Measurements from ENCODE around the gene RSF1. TPM values are rescaled to one million over a fixed set of nuclear protein-coding genes. Genes with fewer than 3 reads are reported as not detected.
A peak's percentile ranks its signal among the peaks of the same experiment; 100 is the strongest.

RSF1 gene
- total and polyA plus RNA-seq, 8 donors = 4.9 to 230 (median 74.4) TPM

- Histone ChIP-seq H3K4me3 (no peak overlapping the region), H3K27me3 (no peaks in the 10 kb centered on the region), H3K4me1 (no peaks in the 10 kb centered on the region), H3K36me3 (peaks cover 31 to 95% (median 94%) of the 10 kb centered on the region in 4 donors), H3K27ac (no peak overlapping the region), H3K9me3 (no peaks in the 10 kb centered on the region)
- WGBS, 5 donors = 79 to 93% (median 82%) methylated on average over 3 of the region's 3 CpGs
- intact Hi-C loops (cut with DNase I; ENCODE audit: low total_unique reads) = no loop called here
- DNase-seq = peak in 1 of 2 donors; percentile 77
- TF ChIP-seq POLR2A (IDR thresholded peaks at IDR 0.05) = no peak
- TF ChIP-seq CTCF (IDR thresholded peaks at IDR 0.05) = peak in 5 of 7 experiments; percentile 36 to 61 (median 46)
Measured at GRCh38 chr11:77619576-77620198, 200.8 kb downstream of the RSF1 start.

- H3K27ac ChIP-seq = no peak overlapping the region
- H3K36me3 ChIP-seq = peaks cover 17 to 95% (median 89%) of the 10 kb centered on the region in 4 donors
- TF ChIP-seq EP300 (IDR thresholded peaks at IDR 0.05) (no peak), POLR2AphosphoS5 (IDR thresholded peaks at IDR 0.05) (no peak), CTCF (IDR thresholded peaks at IDR 0.05) (no peak)
- H3K4me3 ChIP-seq = no peak overlapping the region
- H3K4me1 ChIP-seq = no peaks in the 10 kb centered on the region
- 83 to 89% (median 88%) methylated on average over 3 of the region's 3 CpGs for WGBS, 5 donors
- H3K27me3 ChIP-seq = no peaks in the 10 kb centered on the region
- no peak for DNase-seq
- no peaks in the 10 kb centered on the region for H3K9me3 ChIP-seq
- intact Hi-C loops (cut with DNase I; ENCODE audit: low total_unique reads) = no loop called here
Measured at GRCh38 chr11:77617892-77618291, 202.6 kb downstream of the RSF1 start.

- Histone ChIP-seq H3K9me3 (no peaks in the 10 kb centered on the region), H3K4me3 (no peak overlapping the region), H3K27ac (no peak overlapping the region), H3K27me3 (no peaks in the 10 kb centered on the region), H3K36me3 (peaks cover 9 to 98% (median 89%) of the 10 kb centered on the region in 4 donors), H3K4me1 (no peaks in the 10 kb centered on the region)
- TF ChIP-seq POLR2A (IDR thresholded peaks at IDR 0.05) (no peak), CTCF (IDR thresholded peaks at IDR 0.05) (no peak), EP300 (IDR thresholded peaks at IDR 0.05) (no peak), POLR2AphosphoS5 (IDR thresholded peaks at IDR 0.05) (no peak)
- intact Hi-C loops (cut with DNase I; ENCODE audit: low total_unique reads) = no loop called here
- DNase-seq = no peak
Measured at GRCh38 chr11:77611921-77612320, 208.6 kb downstream of the RSF1 start.

Small RNA genes lying within 50 kb of the gene (small RNA-seq; reads per million reads assigned to genes)
- gene RF00019 = 0 reads per million in 4 donors

Other genes with a start within 250 kb of the RSF1 start
- gene AQP11, start 230.8 kb downstream of the RSF1 start, total RNA-seq = 10 to 100 TPM in 1 of 5 donors, 1 to 10 TPM in 2, under 1 TPM in 1, not detected in 1; 0.72 to 16.1 (median 4.5) TPM
- under 1 TPM in 2 of 3 donors, not detected in 1; 0.38 to 0.68 TPM for gene AQP11, start 230.8 kb downstream of the RSF1 start, polyA plus RNA-seq
- gene CLNS1A, start 182.9 kb downstream of the RSF1 start, total RNA-seq = 10 to 100 TPM; 37.8 to 98.6 (median 81.1) TPM
- 10 to 100 TPM; 78.4 to 92.9 (median 80.9) TPM for gene CLNS1A, start 182.9 kb downstream of the RSF1 start, polyA plus RNA-seq
- 10 to 100 TPM in 1 of 5 donors, 1 to 10 TPM in 3, not detected in 1; 2.2 to 32.7 (median 3.7) TPM for gene AAMDC, start 422 bp upstream of the RSF1 start, total RNA-seq
- 100 to 1,000 TPM in 2 of 3 donors, 10 to 100 TPM in 1; 72.5 to 127 (median 104) TPM for gene AAMDC, start 422 bp upstream of the RSF1 start, polyA plus RNA-seq
- 10 to 100 TPM; 10.7 to 92.8 (median 30.0) TPM for gene INTS4, start 173.9 kb upstream of the RSF1 start, total RNA-seq
- gene INTS4, start 173.9 kb upstream of the RSF1 start, polyA plus RNA-seq = 10 to 100 TPM; 12.4 to 16.9 (median 13.3) TPM
- gene KCTD14, start 202.6 kb upstream of the RSF1 start, total RNA-seq = 10 to 100 TPM in 4 of 5 donors, 1 to 10 TPM in 1; 2.3 to 62.0 (median 14.7) TPM
- gene KCTD14, start 202.6 kb upstream of the RSF1 start, polyA plus RNA-seq = 10 to 100 TPM in 2 of 3 donors, 1 to 10 TPM in 1; 8.9 to 27.2 (median 13.3) TPM
- under 1 TPM in 1 of 5 donors, not detected in 4; 0.55 TPM for gene THRSP, start 243.1 kb upstream of the RSF1 start, total RNA-seq
- gene THRSP, start 243.1 kb upstream of the RSF1 start, polyA plus RNA-seq = 1 to 10 TPM in 1 of 3 donors, under 1 TPM in 1, not detected in 1; 0.33 to 1.4 TPM

Measured in stomach (tissue), 9 donors.